ENCODE data around the gene RNASE2.
"Not testable (repeated sequence)": the region's sequence is repeated elsewhere in the genome, so short reads cannot be mapped to it uniquely, and the experiment has no call there.

RNASE2 gene

DNA sequence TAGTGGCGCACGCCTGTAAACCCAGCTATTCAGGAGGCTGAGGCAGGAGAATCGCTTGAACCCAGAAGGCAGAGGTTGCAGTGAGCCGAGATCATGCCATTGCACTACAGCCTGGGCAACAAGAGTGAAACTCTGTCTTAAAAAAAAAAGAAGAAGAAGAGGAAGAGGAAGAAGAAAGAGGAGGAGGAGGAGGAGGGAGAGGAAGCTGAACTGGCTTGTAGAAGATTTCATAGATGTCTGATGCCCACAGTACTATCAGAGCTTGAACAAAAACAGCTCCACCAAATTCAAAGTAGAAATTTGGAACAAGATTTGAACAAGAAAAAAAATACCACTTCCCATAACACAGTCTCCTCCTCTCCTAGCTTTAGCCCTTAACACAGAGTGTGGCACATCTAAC lies 30.4 kb downstream of the RNASE2 start:
- DNase-seq = not testable (repeated sequence)

- no peak for DNase-seq
Observed at GRCh38 chr14:20986811-20987210, 31.5 kb downstream of the RNASE2 start.

- DNase-seq = no peak
Observed at GRCh38 chr14:20988717-20989470, 33.6 kb downstream of the RNASE2 start.

DNA sequence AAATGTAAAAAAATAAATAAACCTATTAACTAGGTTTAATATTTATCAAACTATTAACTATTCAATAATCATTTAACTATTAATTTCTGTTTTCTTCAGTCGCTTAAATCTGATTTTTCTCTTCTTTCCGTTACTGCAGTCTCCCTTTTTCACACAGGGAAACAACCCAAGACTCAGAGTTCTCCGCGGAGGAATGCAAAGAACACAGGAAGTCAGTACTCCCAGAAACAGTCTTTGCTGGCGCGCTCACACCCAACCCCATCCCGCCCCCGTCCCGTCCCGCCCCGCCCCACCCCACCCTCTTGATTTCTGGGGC lies 34.1 kb downstream of the RNASE2 start:
- no peak for DNase-seq

DNA sequence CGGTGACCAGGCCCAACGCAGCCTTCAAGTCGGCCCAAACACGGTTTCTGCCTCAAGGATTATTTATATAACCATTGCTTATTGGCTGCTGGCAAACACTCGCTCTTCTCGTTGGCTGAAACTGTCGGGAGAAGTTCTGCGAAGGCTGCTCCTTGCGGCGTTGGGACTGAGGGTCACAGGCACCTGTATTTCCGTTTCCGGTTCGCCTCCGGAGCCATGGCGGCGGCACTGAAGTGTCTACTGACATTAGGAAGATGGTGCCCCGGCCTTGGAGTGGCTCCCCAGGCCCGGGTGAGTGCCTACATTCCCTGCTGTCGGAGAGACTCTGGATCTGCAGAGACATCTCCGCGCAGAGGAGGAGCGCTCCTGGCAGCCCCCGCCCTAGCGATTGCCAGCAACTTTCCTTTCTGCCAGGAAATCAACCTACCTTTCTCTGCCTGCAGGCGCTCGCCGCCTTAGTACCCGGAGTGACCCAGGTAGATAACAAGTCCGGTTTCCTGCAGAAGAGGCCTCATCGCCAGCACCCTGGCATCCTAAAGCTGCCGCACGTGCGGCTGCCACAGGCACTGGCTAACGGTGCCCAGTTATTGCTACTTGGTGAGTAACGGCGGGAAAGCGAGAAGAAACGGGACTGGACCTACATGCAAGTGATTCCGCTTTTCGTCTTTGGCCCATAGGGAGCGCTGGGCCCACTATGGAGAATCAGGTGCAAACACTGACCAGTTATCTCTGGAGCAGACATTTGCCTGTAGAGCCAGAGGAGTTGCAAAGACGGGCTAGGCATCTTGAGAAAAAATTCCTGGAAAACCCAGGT lies 34.7 kb downstream of the RNASE2 start, which contains the start of gene METTL17:
Gene METTL17, plus strand, starts transcription at position 194 of the 814 bp plus-strand sequence. Its CDS starts 23 bp downstream, at position 217.
- DNase-seq = peak; percentile 91

- DNase-seq = no peak
Observed at GRCh38 chr14:20996521-20996920, 41.2 kb downstream of the RNASE2 start.

DNA sequence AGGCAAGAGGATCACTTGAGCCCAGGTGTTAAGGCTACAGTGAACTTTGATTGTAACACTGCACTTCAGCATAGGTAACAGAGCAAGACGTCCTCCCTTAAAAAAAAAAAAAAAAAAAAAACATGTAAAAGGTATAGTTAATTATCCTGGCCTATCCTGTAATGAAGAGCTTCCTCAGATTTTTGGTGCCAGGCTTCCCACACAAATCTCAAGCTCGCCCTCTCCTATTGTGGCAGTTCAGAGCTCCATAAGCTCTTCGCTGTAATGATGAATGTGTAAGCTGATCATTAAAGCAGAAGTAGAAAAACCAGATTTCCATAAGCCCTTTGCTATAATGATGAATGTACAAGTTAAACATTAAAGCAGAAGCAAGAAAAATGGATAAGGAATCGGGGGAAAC lies 41.8 kb downstream of the RNASE2 start:
- no peak for DNase-seq

DNA sequence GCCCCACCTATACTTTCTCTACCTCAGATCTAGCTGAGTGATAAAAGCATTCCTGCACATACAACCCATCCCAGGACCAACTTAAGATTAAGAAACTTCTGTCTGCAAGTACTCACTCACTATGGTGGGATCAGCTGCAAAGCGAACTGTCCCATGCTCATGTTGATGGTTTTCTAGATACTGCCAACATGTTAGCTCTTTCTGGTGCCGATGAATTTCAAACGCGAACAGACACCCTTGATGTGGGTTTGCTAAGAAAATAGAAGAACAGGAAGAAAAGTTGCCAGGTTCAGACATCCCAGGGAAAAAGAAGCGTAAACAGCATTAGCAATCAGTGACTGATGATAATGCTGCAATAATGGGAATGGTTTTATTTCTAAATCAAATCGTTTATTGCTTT lies 42.3 kb downstream of the RNASE2 start:
- no peak for DNase-seq

GRCh38 chr14:20998139-20998538 lies 42.9 kb downstream of the RNASE2 start:
- DNase-seq = no peak

DNA sequence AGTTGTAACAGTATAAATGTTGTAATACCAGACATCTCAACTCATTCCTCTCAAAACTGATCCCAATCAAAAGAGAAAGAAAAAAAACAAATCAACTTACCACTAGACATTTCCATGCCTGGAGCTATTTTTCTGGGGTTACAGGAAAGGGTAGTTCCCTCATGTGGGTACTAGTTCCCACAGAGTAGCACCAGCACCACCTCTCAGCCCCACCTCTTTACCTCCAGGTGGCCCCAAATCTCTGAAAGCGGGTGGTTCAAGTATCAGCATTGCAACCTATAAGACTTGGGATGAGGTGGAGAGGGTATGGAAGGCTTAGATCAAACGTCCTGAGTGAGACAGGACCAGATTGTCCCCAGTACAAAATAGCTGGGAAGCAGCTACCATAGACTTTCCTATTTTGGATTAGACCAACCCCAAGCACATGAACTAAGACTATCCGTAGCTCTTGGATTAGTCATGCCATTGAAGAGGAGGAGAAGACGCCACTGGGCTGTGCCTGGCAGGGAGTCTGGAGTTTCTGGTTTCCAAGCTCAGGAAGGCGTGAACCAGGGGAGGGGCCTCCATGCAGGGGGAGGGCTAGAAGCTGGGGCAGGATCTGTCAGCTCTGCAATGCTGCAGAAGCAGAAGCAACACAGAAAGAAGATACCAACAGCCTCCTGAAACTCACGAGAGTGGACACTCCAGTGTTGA lies 43.5 kb downstream of the RNASE2 start, which contains the start of gene SLC39A2:
Gene SLC39A2, plus strand, starts transcription at position 620 of the 693 bp plus-strand sequence. CDS start 154 bp downstream, outside the sequence.
- no peak for DNase-seq

GRCh38 chr14:20999591-20999990 lies 44.3 kb downstream of the RNASE2 start:
- DNase-seq = no peak

- no peak for DNase-seq
Observed at GRCh38 chr14:21001218-21001617, 45.9 kb downstream of the RNASE2 start.

DNA sequence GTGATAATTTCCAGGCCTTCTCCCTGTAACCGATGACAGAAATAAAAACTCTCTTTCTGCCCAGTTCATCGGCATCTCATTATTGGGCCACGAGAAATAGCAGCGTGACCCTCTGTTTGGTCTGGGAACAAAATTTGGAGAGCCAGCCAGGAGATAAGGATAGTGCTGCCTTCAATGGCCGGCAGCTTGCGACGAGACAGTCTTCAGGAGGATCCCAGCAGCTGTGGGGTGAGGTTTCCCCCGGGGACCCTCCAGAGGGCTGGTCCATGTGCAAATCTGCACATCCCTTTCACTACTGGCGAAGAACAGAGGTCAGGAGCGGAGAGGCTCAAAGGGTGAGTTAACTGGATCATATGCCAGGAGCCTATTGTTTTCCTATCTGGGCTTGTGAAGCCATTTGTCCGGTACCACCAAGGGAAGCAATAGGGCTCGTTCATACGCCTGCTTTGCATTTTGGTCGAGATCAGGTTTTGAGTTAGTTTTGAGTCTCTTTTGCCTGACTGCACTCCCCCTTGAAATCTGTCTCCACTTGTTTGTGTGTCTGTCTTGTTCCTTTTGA lies 48.6 kb downstream of the RNASE2 start:
- no peak for DNase-seq

Data from NCI-H187 treated with DMSO at 0.1 percent for 48 hours (cell line).